GM12891 (cell line): ENCODE results near the gene ZNF618.

Experiments used
- POLR2A ChIP-seq: IDR thresholded peaks from 2 replicates; pipeline ENCODE4 v1.6.1; 2011; ENCODE audit warnings: low read depth, low read length, control low read depth
- TAF1 ChIP-seq: IDR thresholded peaks from 2 replicates; pipeline ENCODE4 v1.6.1; 2011; ENCODE audit warnings: low read depth, low read length, control low read depth

- no peak for TF ChIP-seq TAF1
- no peak for TF ChIP-seq POLR2A
Measured at GRCh38 chr9:113887436-113887835, 11.3 kb downstream of the ZNF618 start.
